GM23248 (cell line): ENCODE measurements around the gene SOX6.

Experiments
- EZH2 ChIP-seq: fragments of 200-600 bp; sonication (generic); IDR thresholded peaks from 2 replicates; pipeline ENCODE4 v1.6.1; 2018; ENCODE audit warnings: antibody characterized with exemption, mild to moderate bottlenecking; ENCODE audit not compliant: insufficient read depth, poor library complexity, severe bottlenecking
- EZH2phosphoT487 ChIP-seq: fragments of 200-600 bp; sonication (generic); IDR thresholded peaks from 2 replicates; pipeline ENCODE4 v1.6.1; 2018; ENCODE audit warnings: antibody characterized with exemption, moderate library complexity, mild to moderate bottlenecking, low read depth; ENCODE audit not compliant: insufficient read depth

- TF ChIP-seq EZH2 (no peak), EZH2phosphoT487 (no peak)
These were observed 418.7 kb downstream of the SOX6 start for GRCh38 chr11:15937601-15938120.
